NCI-H1105 treated with DMSO at 0.1 percent for 48 hours (cell line): Measurements from ENCODE around the gene SPSB3.

Experiments
- DNase-seq: peaks from one replicate; lab custom pipeline; 2025; lab: John Stamatoyannopoulos, UW

The SPSB3 gene

GRCh38 chr16:1775006-1775845 lies 7.1 kb downstream of the SPSB3 start:
- DNase-seq, result no peak

DNA sequence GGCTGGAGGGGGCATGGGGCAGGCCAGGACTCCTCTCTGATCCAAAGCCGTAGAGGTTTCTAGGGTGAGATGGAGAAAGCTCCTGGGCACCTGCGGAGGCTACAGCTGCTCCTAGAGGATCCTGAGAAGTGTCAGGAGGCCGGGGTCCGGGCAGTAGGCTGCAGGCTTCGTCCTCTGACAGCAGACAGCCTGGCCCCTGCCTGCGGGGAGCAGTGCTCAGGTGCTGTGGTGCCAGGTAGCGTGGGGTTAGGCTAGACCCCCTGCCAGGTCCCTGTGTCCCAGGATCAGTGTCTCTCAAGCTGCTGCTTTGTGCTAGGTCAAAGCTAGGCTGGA lies 8.0 kb downstream of the SPSB3 start:
- no peak for DNase-seq

DNA sequence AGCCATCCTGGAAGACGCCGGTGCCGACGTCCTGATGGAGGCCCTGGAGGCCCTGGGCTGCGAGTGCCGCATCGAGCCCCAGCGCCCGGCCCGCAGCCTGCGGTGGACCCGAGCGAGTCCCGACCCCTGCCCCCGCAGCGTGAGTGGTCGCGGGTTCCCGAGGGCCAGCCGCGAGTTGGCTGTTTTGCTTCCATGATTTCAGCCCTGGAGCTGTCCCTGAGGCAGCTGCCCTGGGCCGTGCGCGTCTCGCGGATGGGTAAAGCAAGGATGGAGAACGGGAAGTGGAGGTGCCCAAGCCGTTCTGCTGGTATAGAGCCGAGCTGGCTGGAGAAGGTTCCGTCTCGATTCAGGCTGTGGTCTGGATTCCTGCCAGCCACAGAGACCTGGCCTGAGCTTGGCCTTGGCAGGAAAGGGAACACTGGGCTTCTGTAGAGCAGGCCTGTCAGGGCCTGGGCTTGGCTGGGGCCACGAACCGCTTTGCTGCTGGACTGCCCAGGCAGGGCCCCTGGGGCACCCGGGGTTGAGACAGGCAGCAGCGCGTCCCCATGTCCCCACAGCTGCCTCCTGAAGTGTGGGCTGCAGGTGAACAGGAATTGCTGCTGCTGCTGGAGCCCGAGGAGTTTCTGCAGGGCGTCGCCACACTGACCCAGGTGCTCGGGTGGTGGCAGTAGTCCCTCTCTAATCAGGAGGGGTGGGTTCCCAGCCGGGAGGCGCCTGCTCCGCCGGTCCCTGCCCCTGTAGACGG lies 8.5 kb downstream of the SPSB3 start:
- no peak for DNase-seq

- DNase-seq, result peak; percentile 54
Observed at GRCh38 chr16:1772908-1773702, 9.3 kb downstream of the SPSB3 start, which contains the start of gene MRPS34. Gene MRPS34 (minus strand): TSS chr16:1773134. CDS start chr16:1773119, 15 bp downstream.

- DNase-seq, result no peak
Observed at GRCh38 chr16:1772362-1772907, 9.9 kb downstream of the SPSB3 start, which contains the start of gene EME2. Gene EME2 (plus strand): TSS chr16:1772810. CDS start chr16:1773228, 418 bp downstream.

- DNase-seq, result no peak
Observed at GRCh38 chr16:1771864-1772361, 10.5 kb downstream of the SPSB3 start.

- DNase-seq, result peak; percentile 24
Observed at GRCh38 chr16:1771188-1771863, 11.0 kb downstream of the SPSB3 start, which contains the start of gene NME3. Gene NME3 (minus strand): TSS chr16:1771543. CDS start chr16:1771534, 9 bp downstream.

DNA sequence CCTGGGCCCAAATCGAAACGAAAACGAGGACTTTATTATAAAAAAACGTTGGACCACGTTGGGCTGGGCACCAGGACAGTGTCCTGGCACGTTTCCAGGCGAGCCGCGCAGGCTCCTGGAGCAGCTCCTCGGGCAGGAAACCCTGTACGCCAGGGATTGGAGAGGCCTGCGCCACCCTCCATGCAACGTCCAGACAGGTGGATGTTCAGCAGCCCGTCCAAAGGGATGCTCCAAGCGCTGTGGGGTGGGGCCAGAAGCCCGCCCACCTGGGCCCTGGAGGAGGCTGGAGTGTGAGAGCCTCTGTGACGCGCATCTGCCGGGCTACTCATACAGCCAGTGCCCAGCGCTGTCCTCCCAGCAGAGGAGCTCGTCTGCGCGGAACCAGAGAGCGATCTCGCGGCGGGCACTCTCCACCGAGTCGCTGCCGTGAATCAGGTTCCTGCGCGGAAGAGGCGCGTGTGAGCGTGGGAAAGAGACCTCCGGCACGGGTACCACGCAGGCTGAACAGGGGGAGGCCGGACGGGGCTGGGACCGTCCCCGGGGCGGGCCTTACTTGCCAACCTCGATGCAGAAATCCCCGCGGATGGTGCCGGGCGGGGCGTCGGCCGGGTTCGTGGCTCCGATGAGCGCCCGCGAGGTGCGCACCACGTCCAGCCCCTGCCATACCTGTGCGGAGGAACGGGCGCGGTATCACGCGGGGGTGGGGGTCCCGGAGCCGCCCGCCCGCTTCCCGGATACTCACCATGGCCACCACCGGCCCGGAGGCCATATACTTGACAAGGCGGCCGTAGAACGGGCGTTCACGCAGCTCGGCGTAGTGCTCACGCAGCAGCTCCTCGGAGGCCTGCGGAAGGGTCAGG lies 11.8 kb downstream of the SPSB3 start:
- peak; percentile 69 for DNase-seq

GRCh38 chr16:1769402-1770300 lies 12.7 kb downstream of the SPSB3 start:
- DNase-seq, result no peak

- DNase-seq, result no peak
Observed at GRCh38 chr16:1768767-1769401, 13.5 kb downstream of the SPSB3 start.

DNA sequence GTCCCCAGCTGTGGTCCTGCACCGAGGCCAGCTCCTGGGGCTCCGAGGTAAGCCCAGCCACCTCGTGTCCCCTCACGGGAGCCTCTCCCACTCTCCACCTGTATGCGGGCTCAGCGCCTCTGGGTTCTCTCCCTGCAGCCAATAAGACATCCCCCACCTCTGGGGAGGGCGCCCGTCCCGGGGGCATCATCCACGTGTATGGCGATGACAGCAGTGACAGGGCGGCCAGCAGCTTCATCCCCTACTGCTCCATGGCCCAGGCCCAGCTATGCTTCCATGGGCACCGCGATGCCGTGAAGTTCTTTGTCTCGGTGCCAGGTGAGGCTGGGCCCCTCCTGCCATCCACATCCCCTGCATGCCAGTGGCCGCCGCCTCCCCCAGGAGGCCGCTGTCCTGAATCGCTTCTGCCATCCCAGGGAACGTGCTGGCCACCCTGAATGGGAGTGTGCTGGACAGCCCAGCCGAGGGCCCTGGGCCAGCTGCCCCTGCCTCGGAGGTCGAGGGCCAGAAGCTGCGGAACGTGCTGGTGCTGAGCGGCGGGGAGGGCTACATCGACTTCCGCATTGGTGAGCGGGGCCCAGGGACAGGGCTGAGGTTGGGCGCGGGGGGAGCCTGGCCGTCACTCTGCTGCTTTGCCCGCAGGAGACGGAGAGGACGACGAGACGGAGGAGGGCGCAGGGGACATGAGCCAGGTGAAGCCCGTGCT lies 14.2 kb downstream of the SPSB3 start:
- DNase-seq, result no peak

- no peak for DNase-seq
Observed at GRCh38 chr16:1767116-1767994, 15.0 kb downstream of the SPSB3 start.

GRCh38 chr16:1766701-1767100 lies 15.7 kb downstream of the SPSB3 start:
- no peak for DNase-seq

DNA sequence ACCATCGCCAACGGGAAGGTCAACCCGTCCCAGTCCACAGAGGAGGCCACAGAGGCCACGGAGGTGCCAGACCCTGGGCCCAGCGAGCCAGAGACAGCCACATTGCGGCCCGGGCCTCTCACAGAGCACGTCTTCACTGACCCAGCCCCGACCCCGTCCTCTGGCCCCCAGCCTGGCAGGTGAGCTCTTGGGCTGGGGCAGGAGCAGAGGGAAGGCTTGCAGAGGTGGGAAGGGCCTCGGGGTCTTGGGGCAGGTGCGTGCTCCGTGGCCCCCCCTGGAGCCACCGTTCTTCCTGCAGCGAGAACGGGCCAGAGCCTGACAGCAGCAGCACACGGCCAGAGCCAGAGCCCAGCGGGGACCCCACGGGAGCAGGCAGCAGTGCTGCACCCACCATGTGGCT lies 16.1 kb downstream of the SPSB3 start:
- DNase-seq, result no peak

DNA sequence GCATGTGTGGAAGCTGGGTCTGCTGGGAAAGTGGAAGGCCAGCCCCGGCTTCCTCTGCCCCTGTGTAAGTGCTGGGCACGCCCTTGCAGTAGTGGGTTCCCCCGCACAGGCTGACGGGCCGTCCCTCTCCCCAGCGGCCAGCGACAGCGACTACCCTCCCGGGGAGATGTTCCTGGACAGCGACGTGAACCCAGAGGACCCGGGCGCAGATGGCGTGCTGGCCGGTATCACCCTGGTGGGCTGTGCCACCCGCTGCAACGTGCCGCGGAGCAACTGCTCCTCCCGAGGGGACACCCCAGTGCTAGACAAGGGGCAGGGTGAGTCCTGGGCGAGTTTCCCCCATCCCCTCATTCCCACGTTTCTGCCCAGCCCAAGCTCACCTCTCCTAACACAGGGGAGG lies 16.5 kb downstream of the SPSB3 start:
- DNase-seq, result no peak

DNA sequence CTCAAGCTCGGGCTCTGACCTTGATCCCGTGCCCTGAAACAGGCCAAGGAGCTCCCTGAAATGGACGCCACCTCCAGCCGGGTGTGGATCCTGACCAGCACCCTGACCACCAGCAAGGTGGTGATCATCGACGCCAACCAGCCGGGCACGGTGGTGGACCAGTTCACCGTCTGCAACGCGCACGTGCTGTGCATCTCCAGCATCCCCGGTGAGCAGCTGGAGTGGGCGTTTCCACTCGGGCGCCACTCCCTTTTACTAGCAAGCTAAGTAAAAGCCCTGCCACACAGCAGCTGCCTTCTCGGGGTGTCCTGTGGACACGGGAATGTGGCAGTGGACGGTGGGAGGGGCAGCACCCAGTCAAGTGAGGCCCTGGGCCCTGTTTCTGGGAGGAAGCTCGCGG lies 17.4 kb downstream of the SPSB3 start:
- DNase-seq, result no peak
